Measurements from ENCODE around the gene SUN5.

SUN5 gene

GRCh38 chr20:33026779-33027759 lies 22.8 kb upstream of the SUN5 start:
- no peak for DNase-seq (ENCODE audit: low read depth)

- no peak for DNase-seq (ENCODE audit: low read depth)
Observed at GRCh38 chr20:33026072-33026778, 22.0 kb upstream of the SUN5 start.

- no peak for DNase-seq (ENCODE audit: low read depth)
Observed at GRCh38 chr20:33025318-33025876, 21.2 kb upstream of the SUN5 start.

GRCh38 chr20:33024609-33025317 lies 20.5 kb upstream of the SUN5 start:
- no peak for DNase-seq (ENCODE audit: low read depth)

- no peak for DNase-seq (ENCODE audit: low read depth)
Observed at GRCh38 chr20:33024243-33024560, 20.0 kb upstream of the SUN5 start.

GRCh38 chr20:33023439-33024242 lies 19.4 kb upstream of the SUN5 start:
- no peak for DNase-seq (ENCODE audit: low read depth)

- no peak for DNase-seq (ENCODE audit: low read depth)
Observed at GRCh38 chr20:33022694-33023438, 18.6 kb upstream of the SUN5 start.

GRCh38 chr20:33022289-33022688 lies 18.1 kb upstream of the SUN5 start:
- no peak for DNase-seq (ENCODE audit: low read depth)

- no peak for DNase-seq (ENCODE audit: low read depth)
Observed at GRCh38 chr20:33021879-33022278, 17.6 kb upstream of the SUN5 start.

GRCh38 chr20:33020278-33021161 lies 16.3 kb upstream of the SUN5 start:
- DNase-seq (ENCODE audit: low read depth): no peak

- no peak for DNase-seq (ENCODE audit: low read depth)
Observed at GRCh38 chr20:33019465-33020277, 15.4 kb upstream of the SUN5 start.

GRCh38 chr20:33018169-33018931 lies 14.1 kb upstream of the SUN5 start:
- DNase-seq (ENCODE audit: low read depth): no peak

- DNase-seq (ENCODE audit: low read depth): no peak
Observed at GRCh38 chr20:33017542-33017941, 13.3 kb upstream of the SUN5 start.

- no peak for DNase-seq (ENCODE audit: low read depth)
Observed at GRCh38 chr20:33016581-33017109, 12.4 kb upstream of the SUN5 start.

- DNase-seq (ENCODE audit: low read depth): no peak
Observed at GRCh38 chr20:33015700-33016580, 11.7 kb upstream of the SUN5 start.

GRCh38 chr20:33015114-33015484 lies 10.9 kb upstream of the SUN5 start:
- no peak for DNase-seq (ENCODE audit: low read depth)

Data from activated T-helper 9 cell treated with anti-CD3 and anti-CD28 coated beads, Interleukin-2, amount 50 U/mL, for 16 hours (primary cell).